ENCODE results near the gene ZBTB21.

ZBTB21 gene

DNA sequence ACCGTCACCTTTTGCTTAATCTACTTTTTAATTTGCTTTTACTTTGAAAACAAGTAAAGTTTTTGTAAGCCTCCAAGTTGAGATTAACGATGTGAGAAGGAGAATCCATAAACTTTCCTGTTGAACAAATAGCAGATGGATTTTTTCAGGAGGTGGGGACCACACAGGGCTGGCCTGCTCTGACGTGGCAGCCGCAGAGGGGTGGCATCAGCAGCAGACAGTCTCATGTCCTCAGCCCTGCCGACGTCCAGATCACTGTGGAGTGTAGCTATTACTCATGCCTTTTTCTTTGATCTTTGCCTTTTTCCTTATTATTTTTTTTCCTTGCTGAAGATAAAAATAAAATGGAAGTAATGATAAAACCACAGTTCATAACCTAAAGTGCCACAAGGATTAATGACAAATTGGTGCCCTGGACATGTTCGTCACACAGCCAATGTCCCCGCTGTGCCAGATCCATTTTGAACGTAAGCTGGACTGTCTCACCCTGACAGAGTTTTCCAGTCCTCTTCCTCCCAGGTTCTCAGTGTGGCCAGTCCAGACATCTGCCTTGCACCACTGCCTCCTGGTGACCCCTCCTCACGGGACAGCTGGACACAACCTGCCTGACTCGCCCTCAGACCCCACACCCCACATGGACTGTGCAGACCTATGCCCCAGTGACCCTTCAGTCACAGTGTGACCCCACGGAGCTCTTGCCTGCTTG is 15.4 kb upstream of the ZBTB21 start:
- TF ChIP-seq, protein P1, sequence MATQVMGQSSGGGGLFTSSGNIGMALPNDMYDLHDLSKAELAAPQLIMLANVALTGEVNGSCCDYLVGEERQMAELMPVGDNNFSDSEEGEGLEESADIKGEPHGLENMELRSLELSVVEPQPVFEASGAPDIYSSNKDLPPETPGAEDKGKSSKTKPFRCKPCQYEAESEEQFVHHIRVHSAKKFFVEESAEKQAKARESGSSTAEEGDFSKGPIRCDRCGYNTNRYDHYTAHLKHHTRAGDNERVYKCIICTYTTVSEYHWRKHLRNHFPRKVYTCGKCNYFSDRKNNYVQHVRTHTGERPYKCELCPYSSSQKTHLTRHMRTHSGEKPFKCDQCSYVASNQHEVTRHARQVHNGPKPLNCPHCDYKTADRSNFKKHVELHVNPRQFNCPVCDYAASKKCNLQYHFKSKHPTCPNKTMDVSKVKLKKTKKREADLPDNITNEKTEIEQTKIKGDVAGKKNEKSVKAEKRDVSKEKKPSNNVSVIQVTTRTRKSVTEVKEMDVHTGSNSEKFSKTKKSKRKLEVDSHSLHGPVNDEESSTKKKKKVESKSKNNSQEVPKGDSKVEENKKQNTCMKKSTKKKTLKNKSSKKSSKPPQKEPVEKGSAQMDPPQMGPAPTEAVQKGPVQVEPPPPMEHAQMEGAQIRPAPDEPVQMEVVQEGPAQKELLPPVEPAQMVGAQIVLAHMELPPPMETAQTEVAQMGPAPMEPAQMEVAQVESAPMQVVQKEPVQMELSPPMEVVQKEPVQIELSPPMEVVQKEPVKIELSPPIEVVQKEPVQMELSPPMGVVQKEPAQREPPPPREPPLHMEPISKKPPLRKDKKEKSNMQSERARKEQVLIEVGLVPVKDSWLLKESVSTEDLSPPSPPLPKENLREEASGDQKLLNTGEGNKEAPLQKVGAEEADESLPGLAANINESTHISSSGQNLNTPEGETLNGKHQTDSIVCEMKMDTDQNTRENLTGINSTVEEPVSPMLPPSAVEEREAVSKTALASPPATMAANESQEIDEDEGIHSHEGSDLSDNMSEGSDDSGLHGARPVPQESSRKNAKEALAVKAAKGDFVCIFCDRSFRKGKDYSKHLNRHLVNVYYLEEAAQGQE (IDR thresholded peaks at IDR 0.05; ENCODE audit: insufficient read depth in 1 of 2, low read depth in 2 of 2, low read length in 2 of 2) = no peak
- TF ChIP-seq SIN3A (IDR thresholded peaks at IDR 0.05; ENCODE audit: borderline replicate concordance, insufficient read depth, low read length) (no peak), FOXP2 (optimal IDR thresholded peaks at IDR 0.05; ENCODE audit: borderline replicate concordance, extremely low read depth, extremely low read length, insufficient read depth) (no peak), TAF1 (IDR thresholded peaks at IDR 0.05; ENCODE audit: borderline replicate concordance, insufficient read depth, low read length) (no peak), POLR2AphosphoS5 (IDR thresholded peaks at IDR 0.05; ENCODE audit: low read depth, low read length) (no peak)

DNA sequence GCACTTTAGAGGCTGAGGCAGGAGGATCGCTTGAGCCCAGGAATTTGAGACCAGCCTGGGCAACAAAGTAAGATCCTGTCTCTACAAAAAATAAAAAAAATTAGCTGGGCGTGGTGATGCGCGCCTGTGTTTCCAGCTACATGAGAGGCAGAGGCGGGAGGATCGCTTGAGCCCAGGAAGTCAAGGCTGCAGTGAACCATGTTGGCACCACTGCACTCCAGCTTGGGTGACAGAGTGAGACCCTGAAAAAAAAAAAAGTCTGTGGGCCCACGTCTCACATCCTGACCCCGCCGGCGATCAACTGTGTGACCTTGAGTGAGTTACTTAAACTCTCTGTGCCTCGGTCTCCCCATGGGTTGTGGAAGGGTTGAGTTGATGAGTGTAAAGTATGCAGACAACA is 12.7 kb upstream of the ZBTB21 start:
- TF ChIP-seq POLR2AphosphoS5 (IDR thresholded peaks at IDR 0.05; ENCODE audit: low read depth, low read length) (no peak), SIN3A (IDR thresholded peaks at IDR 0.05; ENCODE audit: borderline replicate concordance, insufficient read depth, low read length) (no peak), TAF1 (IDR thresholded peaks at IDR 0.05; ENCODE audit: borderline replicate concordance, insufficient read depth, low read length) (no peak), FOXP2 (optimal IDR thresholded peaks at IDR 0.05; ENCODE audit: borderline replicate concordance, extremely low read depth, extremely low read length, insufficient read depth) (no peak)
- TF ChIP-seq, protein P1 (IDR thresholded peaks at IDR 0.05; ENCODE audit: insufficient read depth in 1 of 2, low read depth in 2 of 2, low read length in 2 of 2) = no peak

DNA sequence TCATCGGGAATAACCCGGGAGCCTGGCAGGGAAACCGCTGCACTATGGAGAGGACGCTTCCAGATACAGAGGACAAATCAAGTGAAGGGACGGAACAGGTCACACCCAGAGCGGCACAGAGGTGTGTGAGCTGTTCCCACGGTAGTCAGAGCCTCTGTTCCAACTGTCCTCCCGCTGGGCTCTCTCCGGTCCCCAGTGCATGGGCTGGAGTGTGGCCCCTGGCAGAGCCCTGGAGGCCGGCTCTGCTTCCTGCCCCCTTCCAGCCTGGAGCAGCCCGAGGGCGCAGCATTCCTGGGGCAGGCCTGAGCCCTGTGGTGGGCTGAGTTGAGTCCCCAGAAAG is 11.9 kb upstream of the ZBTB21 start:
- TF ChIP-seq SIN3A (IDR thresholded peaks at IDR 0.05; ENCODE audit: borderline replicate concordance, insufficient read depth, low read length) (no peak), FOXP2 (optimal IDR thresholded peaks at IDR 0.05; ENCODE audit: borderline replicate concordance, extremely low read depth, extremely low read length, insufficient read depth) (no peak), POLR2AphosphoS5 (IDR thresholded peaks at IDR 0.05; ENCODE audit: low read depth, low read length) (no peak), TAF1 (IDR thresholded peaks at IDR 0.05; ENCODE audit: borderline replicate concordance, insufficient read depth, low read length) (no peak)
- TF ChIP-seq, protein P1 (IDR thresholded peaks at IDR 0.05; ENCODE audit: insufficient read depth in 1 of 2, low read depth in 2 of 2, low read length in 2 of 2) = no peak

DNA sequence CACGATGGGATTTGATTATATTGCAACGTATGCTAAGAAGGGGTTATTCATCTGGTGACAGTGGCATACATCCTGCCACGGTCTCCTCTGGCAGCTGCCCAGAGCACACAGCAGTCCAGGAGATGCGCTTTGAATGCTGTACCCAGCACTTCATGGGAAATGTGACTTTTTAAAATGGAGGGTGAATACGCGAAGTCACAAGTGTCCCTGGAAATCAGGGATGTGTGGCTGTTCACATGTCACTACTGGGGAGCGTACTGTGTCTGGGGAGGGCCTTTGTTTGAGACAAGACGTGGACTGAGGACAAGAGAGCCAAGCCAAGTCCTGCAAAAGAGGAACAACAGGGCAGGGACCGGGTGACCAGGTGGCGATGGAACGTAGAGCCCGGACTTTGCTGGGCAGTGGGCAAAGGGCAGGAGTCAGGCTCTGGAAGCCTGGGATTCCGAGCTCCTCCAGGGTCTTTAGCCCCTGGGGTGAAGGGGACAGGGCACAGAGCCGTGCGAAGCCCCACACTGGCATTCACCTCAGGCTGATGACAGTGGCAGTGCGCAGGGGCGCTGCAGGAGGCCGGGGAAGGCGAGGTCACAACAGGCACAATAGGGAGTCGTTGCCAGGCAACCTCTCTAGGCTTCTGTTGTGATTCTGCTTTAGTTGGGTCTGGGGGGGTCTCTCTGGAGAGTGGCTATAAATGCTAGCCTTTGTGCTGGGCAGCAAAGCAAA is 11.4 kb upstream of the ZBTB21 start:
- TF ChIP-seq SIN3A (IDR thresholded peaks at IDR 0.05; ENCODE audit: borderline replicate concordance, insufficient read depth, low read length) (no peak), FOXP2 (optimal IDR thresholded peaks at IDR 0.05; ENCODE audit: borderline replicate concordance, extremely low read depth, extremely low read length, insufficient read depth) (no peak), POLR2AphosphoS5 (IDR thresholded peaks at IDR 0.05; ENCODE audit: low read depth, low read length) (no peak)

DNA sequence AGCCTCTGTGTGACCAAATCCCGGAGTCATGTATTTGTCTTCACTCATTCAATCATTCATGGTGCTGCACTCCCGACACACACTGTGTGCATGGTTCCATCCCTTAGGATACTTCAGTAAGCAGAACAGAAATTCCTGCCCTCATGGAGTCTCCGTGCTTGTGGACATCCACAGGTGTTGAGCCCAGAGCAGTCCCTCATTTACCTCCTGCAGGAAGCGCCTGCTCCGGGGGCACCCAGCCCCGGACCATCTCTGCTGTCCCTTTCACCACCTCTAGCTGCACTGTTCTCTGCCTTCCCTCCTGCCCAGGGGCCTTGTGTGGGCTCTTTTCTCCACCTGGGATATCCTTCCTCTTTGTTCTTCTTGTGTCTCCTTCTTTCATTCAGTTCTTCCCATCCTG is 9.5 kb upstream of the ZBTB21 start:
- TF ChIP-seq, protein P1 (IDR thresholded peaks at IDR 0.05; ENCODE audit: insufficient read depth in 1 of 2, low read depth in 2 of 2, low read length in 2 of 2) = no peak

Measured in PFSK-1 (cell line).